Immature natural killer cell (primary cell): ENCODE data around the gene FRMD4A. TPM values are rescaled to one million over a fixed set of nuclear protein-coding genes. Genes with fewer than 3 reads are reported as not detected.

Source experiments
- DNase-seq, 3 donors: peaks; one replicate each; pipeline ENCODE4 v3.0.0; 2022; ENCODE audit warnings: mixed read lengths in 1 of 3
- H3K27ac Mint-ChIP-seq, 6 donors: one replicate each; pipeline ENCODE4 v1.8.0; 2020; ENCODE audit warnings: mixed read lengths in 6 of 6, mild to moderate bottlenecking in 5 of 6, inconsistent platforms in 4 of 6, moderate library complexity in 3 of 6
- H3K27me3 Mint-ChIP-seq, 3 donors: one replicate each; pipeline ENCODE4 v1.8.0; 2020 to 2021; ENCODE audit warnings: low read depth in 3 of 3, mild to moderate bottlenecking in 3 of 3, mixed read lengths in 3 of 3, moderate library complexity in 3 of 3, inconsistent platforms in 1 of 3
- H3K36me3 Mint-ChIP-seq, 3 donors: one replicate each; pipeline ENCODE4 v1.8.0; 2020; ENCODE audit warnings: mixed read lengths in 3 of 3, inconsistent platforms in 2 of 3, mild to moderate bottlenecking in 2 of 3
- H3K4me1 Mint-ChIP-seq, 2 donors: one replicate each; pipeline ENCODE4 v1.8.0; 2020; ENCODE audit warnings: inconsistent platforms in 2 of 2, mild to moderate bottlenecking in 2 of 2, mixed read lengths in 2 of 2, moderate library complexity in 1 of 2
- H3K4me3 Mint-ChIP-seq, 5 donors: one replicate each; pipeline ENCODE4 v1.8.0; 2020; ENCODE audit warnings: mild to moderate bottlenecking in 5 of 5, mixed read lengths in 5 of 5, inconsistent platforms in 3 of 5, moderate library complexity in 3 of 5
- H3K9me3 Mint-ChIP-seq, 6 donors: one replicate each; pipeline ENCODE4 v1.8.0; 2020; ENCODE audit warnings: mild to moderate bottlenecking in 6 of 6, mixed read lengths in 6 of 6, inconsistent platforms in 4 of 6, moderate library complexity in 3 of 6
- polyA plus RNA-seq, 3 donors: library from polyadenylated mRNA; unstranded; fragments of 300-500 nt; fragmentation: Illumina TruSeq; gene quantifications; one replicate each; pipeline ENCODE4 v1.2.3, GENCODE V29; 2021

The FRMD4A gene
- polyA plus RNA-seq, 3 donors from 2014 or later: 0.48 TPM; not detected in 2

DNA sequence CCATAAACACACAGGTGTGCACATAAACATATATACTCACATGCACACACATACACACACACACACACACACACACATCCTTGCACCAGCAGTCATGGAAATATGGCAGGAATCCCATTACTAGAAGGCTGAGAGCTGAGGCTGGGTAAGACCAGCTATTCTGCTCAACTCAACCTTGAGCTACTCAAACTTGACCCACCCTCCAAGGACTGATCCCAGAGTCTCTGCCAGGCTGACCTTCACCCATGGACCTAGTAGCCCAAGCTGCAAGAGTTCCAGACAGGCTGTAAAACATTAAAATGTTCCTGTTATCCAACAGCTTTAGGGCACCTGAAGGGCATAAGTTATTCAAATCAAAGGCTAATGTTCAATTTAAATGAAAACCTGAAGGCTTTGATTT lies 134.6 kb downstream of the FRMD4A start:
- Mint-ChIP-seq H3K4me3 (no peak overlapping the region), H3K27ac (peak overlapping the region in 1 of 6 donors; percentile 41), H3K9me3 (no peaks in the 10 kb centered on the region), H3K27me3 (peaks cover 5 to 8% (median 6%) of the 10 kb centered on the region in 3 donors), H3K4me1 (no peaks in the 10 kb centered on the region), H3K36me3 (no peaks in the 10 kb centered on the region)
- no peak for DNase-seq

DNA sequence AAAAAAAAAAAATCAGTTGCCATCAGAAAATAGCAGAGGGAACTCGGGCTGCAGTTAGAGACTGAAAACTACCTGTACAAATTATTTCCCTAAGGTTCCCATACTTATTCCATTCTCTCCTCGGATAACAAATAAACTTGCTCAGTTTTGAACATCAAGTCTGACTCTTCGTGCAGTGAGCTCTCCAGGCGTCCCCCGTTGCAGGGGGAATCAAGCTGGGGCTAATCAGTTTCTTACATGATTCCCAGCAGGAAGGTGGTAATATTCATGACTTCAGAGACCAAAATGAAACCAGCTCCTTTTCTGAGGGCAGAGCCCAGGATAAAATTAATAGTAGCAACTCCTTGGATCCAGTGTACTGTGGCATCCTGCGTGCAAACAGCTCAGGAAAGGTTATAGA lies 135.3 kb downstream of the FRMD4A start:
- H3K27ac Mint-ChIP-seq: no peak overlapping the region
- no peaks in the 10 kb centered on the region for H3K9me3 Mint-ChIP-seq
- DNase-seq: no peak
- H3K4me1 Mint-ChIP-seq: no peaks in the 10 kb centered on the region
- H3K27me3 Mint-ChIP-seq: peaks cover 5 to 7% (median 6%) of the 10 kb centered on the region in 3 donors
- H3K4me3 Mint-ChIP-seq: no peak overlapping the region
- H3K36me3 Mint-ChIP-seq: no peaks in the 10 kb centered on the region

DNA sequence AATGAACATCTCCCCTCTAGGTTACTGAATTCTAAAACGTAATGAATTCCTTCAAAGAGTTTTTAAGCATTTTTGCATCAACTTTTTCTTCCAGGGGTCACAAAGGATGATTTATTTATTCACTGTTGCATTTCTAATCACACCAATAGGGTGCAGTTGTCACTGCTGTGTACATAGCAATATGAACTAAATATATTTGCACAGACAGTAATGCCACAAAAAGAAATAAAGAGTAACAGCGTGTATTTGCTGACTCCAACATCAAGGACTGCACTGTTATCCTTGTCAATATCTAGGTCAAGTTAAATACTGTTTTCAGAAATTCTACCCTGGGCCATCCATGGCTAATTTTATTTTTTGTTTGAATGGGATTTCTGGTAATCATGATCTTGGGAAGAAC lies 138.0 kb downstream of the FRMD4A start:
- no peaks in the 10 kb centered on the region for H3K36me3 Mint-ChIP-seq
- no peak overlapping the region for H3K4me3 Mint-ChIP-seq
- no peaks in the 10 kb centered on the region for H3K9me3 Mint-ChIP-seq
- H3K4me1 Mint-ChIP-seq: no peaks in the 10 kb centered on the region
- DNase-seq: no peak
- H3K27ac Mint-ChIP-seq: no peak overlapping the region
- peaks cover 6 to 10% (median 7%) of the 10 kb centered on the region in 3 donors for H3K27me3 Mint-ChIP-seq

- H3K27ac Mint-ChIP-seq: no peak overlapping the region
- H3K9me3 Mint-ChIP-seq: no peaks in the 10 kb centered on the region
- no peak overlapping the region for H3K4me3 Mint-ChIP-seq
- no peaks in the 10 kb centered on the region for H3K36me3 Mint-ChIP-seq
- H3K27me3 Mint-ChIP-seq: peaks cover 4 to 10% (median 9%) of the 10 kb centered on the region in 3 donors
- no peak for DNase-seq
- H3K4me1 Mint-ChIP-seq: no peaks in the 10 kb centered on the region
Observed at GRCh38 chr10:14191871-14192270, 138.9 kb downstream of the FRMD4A start.

- H3K4me1 Mint-ChIP-seq: no peaks in the 10 kb centered on the region
- no peak for DNase-seq
- H3K36me3 Mint-ChIP-seq: no peaks in the 10 kb centered on the region
- no peak overlapping the region for H3K27ac Mint-ChIP-seq
- peaks cover 2 to 10% (median 7%) of the 10 kb centered on the region in 3 donors for H3K27me3 Mint-ChIP-seq
- H3K4me3 Mint-ChIP-seq: no peak overlapping the region
- H3K9me3 Mint-ChIP-seq: no peaks in the 10 kb centered on the region
Observed at GRCh38 chr10:14191407-14191806, 139.3 kb downstream of the FRMD4A start.

DNA sequence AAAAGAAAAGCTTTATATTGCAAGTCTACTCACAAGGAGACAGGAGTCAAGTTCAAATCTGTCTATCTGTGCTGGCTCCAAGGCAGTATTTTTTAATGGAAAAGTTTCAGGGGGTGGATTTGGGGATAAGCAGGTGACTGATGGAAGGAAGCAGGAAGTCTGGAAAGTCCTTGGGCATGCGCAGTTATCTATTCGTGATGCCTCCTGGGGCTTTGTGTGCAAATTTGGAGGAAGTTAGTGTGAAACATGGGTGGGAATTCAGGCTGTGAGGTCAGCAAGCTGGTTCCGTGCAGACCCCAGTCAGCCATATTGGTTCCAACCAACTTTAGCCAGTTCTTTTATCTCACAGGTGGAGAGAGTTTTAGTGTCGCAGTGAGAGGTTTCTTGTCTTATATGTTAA lies 140.0 kb downstream of the FRMD4A start:
- Mint-ChIP-seq H3K4me3 (no peak overlapping the region), H3K4me1 (peaks cover under 1% of the 10 kb centered on the region in 2 donors), H3K27ac (no peak overlapping the region), H3K9me3 (peaks cover 0 to 1% (median 0%) of the 10 kb centered on the region in 6 donors), H3K36me3 (no peaks in the 10 kb centered on the region), H3K27me3 (peaks cover 2 to 11% (median 7%) of the 10 kb centered on the region in 3 donors)
- DNase-seq: no peak

GRCh38 chr10:14186245-14186644 lies 144.5 kb downstream of the FRMD4A start:
- H3K27ac Mint-ChIP-seq: peak overlapping the region in 1 of 6 donors; percentile 77
- H3K36me3 Mint-ChIP-seq: no peaks in the 10 kb centered on the region
- H3K9me3 Mint-ChIP-seq: peaks cover 0 to 3% (median 0%) of the 10 kb centered on the region in 6 donors
- H3K4me1 Mint-ChIP-seq: peaks cover 11 to 13% of the 10 kb centered on the region in 2 donors
- DNase-seq: no peak
- peak overlapping the region in 1 of 5 donors; percentile 11 for H3K4me3 Mint-ChIP-seq
- peaks cover 3 to 16% (median 13%) of the 10 kb centered on the region in 3 donors for H3K27me3 Mint-ChIP-seq

DNA sequence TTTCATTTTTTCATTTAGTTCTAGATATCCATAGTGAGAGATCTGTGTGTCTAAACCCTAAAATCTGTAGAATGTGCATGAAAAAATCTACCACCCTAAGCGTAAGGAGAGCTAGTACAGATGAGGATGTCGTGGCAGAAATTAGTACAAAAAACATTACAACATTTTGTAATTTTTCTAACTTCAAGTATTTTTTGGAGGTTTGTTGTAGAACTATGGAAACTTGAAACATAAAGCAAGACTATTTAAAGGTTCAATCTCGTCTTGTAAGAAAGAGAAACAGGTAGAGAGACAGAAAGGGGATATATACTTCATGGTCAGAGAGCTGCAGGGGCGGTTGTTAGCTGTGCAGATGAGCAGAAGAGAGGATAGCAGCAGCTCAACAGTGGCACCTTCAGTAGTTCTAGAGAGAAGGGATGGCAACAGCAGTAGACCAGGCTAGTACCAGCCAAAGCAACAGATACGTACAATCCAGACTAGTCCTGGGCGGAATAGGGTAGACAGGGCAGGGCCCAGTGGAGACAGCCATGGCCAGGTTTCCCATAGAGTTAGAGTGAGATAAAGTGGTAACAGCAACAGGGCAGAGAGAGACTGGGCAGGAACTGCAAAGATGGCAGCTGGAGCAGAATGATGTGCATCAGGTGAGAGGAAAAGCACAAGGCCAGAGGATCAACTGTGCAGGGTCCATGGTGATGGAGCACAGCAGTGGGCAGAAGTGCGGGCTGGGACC lies 145.2 kb downstream of the FRMD4A start:
- H3K4me1 Mint-ChIP-seq: peaks cover 11 to 13% of the 10 kb centered on the region in 2 donors
- H3K4me3 Mint-ChIP-seq: peak overlapping the region in 2 of 5 donors; percentile 53 to 61
- H3K27me3 Mint-ChIP-seq: peaks cover 3 to 19% (median 13%) of the 10 kb centered on the region in 3 donors
- H3K9me3 Mint-ChIP-seq: peaks cover 0 to 3% (median 0%) of the 10 kb centered on the region in 6 donors
- DNase-seq: peak in 1 of 3 donors; percentile 10
- H3K36me3 Mint-ChIP-seq: no peaks in the 10 kb centered on the region
- peak overlapping the region in 4 of 6 donors; percentile 9 to 84 (median 43) for H3K27ac Mint-ChIP-seq

DNA sequence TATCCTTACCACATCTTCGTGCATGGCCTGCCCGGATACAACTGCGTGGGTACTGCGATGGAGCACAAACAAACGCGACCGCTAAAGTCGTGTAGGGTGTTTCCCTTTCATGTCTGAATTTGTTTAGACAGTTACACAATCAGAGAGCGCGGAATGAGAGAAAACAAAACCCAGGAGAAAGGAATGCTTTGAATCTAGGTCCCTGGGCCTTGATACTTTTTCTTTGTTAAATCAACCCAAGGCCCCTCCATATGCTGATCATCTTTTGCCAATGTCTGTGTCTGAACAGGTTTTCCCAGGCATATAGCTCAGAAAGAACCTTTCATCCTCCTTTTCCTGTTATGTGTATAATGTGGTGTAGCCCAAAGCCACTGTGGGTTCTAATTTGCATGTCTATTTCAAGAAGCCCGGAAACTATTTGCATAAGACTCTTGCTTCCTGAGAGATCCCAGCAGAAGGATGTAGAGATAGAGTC lies 145.8 kb downstream of the FRMD4A start:
- Mint-ChIP-seq H3K27ac (peak overlapping the region in 4 of 6 donors; percentile 9 to 84 (median 43)), H3K9me3 (peaks cover 0 to 3% (median 0%) of the 10 kb centered on the region in 6 donors), H3K27me3 (peaks cover 3 to 20% (median 13%) of the 10 kb centered on the region in 3 donors), H3K36me3 (no peaks in the 10 kb centered on the region), H3K4me3 (peak overlapping the region in 2 of 5 donors; percentile 53 to 61), H3K4me1 (peaks cover 11 to 13% of the 10 kb centered on the region in 2 donors)
- DNase-seq: peak in 2 of 3 donors; percentile 12 to 40

GRCh38 chr10:14182781-14183180 lies 147.9 kb downstream of the FRMD4A start:
- H3K36me3 Mint-ChIP-seq: no peaks in the 10 kb centered on the region
- peaks cover 11 to 13% of the 10 kb centered on the region in 2 donors for H3K4me1 Mint-ChIP-seq
- H3K9me3 Mint-ChIP-seq: peaks cover 0 to 3% (median 0%) of the 10 kb centered on the region in 6 donors
- DNase-seq: no peak
- H3K27me3 Mint-ChIP-seq: peaks cover 3 to 29% (median 13%) of the 10 kb centered on the region in 3 donors
- no peak overlapping the region for H3K27ac Mint-ChIP-seq
- H3K4me3 Mint-ChIP-seq: no peak overlapping the region

DNA sequence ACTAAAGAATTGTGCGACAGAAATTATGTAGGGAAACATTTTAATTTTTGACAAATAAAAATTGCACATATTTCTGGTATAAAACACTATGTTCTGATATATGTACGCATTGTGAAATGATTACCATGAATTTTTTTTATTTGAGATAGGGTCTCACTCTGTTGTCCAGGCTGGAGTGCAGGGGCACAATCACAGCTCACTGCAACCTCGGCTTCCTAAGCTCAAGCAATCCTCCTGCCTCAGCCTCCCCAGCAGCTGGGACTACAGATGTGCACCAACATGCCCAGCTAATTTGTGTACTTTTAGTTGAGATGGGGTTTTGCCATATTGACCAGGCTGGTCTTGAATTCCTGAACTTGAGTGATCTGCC lies 149.2 kb downstream of the FRMD4A start:
- no peak overlapping the region for H3K27ac Mint-ChIP-seq
- peaks cover 11 to 13% of the 10 kb centered on the region in 2 donors for H3K4me1 Mint-ChIP-seq
- no peak overlapping the region for H3K4me3 Mint-ChIP-seq
- DNase-seq: no peak
- peaks cover 0 to 3% (median 0%) of the 10 kb centered on the region in 6 donors for H3K9me3 Mint-ChIP-seq
- no peaks in the 10 kb centered on the region for H3K36me3 Mint-ChIP-seq
- H3K27me3 Mint-ChIP-seq: peaks cover 6 to 34% (median 11%) of the 10 kb centered on the region in 3 donors

GRCh38 chr10:14180911-14181566 lies 149.7 kb downstream of the FRMD4A start:
- peaks cover 6 to 31% (median 11%) of the 10 kb centered on the region in 3 donors for H3K27me3 Mint-ChIP-seq
- H3K36me3 Mint-ChIP-seq: no peaks in the 10 kb centered on the region
- DNase-seq: no peak
- H3K4me3 Mint-ChIP-seq: no peak overlapping the region
- peaks cover 11 to 13% of the 10 kb centered on the region in 2 donors for H3K4me1 Mint-ChIP-seq
- H3K27ac Mint-ChIP-seq: no peak overlapping the region
- peaks cover 0 to 2% (median 0%) of the 10 kb centered on the region in 6 donors for H3K9me3 Mint-ChIP-seq

- Mint-ChIP-seq H3K4me1 (peaks cover 2 to 4% of the 10 kb centered on the region in 2 donors), H3K36me3 (no peaks in the 10 kb centered on the region), H3K27me3 (peaks cover 5 to 29% (median 7%) of the 10 kb centered on the region in 3 donors), H3K27ac (no peak overlapping the region), H3K4me3 (no peak overlapping the region), H3K9me3 (peaks cover 0 to 2% (median 0%) of the 10 kb centered on the region in 6 donors)
- DNase-seq: no peak
Observed at GRCh38 chr10:14179251-14179650, 151.5 kb downstream of the FRMD4A start.
